AG20443 (cell line): ENCODE data around the gene APLP2.
"Not testable (repeated sequence)": the region's sequence is repeated elsewhere in the genome, so short reads cannot be mapped to it uniquely, and the experiment has no call there.

Experiments used
- DNase-seq: peaks from one replicate; pipeline ENCODE4 v3.0.0; 2012; ENCODE audit warnings: low spot score, mixed read lengths

The APLP2 gene

DNA sequence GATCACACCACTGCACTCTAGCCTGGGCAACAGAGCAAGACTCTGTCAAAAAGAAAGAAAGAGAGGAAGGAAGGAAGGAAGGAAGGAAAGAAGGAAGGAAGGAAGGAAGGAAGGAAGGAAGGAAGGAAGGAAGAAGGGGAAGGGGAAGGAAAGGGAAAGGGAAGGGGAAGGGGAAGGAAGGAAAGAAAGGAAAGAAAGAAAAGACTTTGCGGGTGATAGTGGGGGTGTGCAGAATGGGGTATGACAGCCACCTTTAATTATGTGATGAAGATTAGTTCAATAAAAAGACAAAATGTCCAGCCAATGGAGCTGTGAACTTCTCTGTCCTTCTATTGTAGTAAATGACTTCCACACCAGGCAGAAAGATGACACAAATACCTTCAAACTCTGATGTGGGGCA lies 8.7 kb upstream of the APLP2 start:
- DNase-seq = no peak

DNA sequence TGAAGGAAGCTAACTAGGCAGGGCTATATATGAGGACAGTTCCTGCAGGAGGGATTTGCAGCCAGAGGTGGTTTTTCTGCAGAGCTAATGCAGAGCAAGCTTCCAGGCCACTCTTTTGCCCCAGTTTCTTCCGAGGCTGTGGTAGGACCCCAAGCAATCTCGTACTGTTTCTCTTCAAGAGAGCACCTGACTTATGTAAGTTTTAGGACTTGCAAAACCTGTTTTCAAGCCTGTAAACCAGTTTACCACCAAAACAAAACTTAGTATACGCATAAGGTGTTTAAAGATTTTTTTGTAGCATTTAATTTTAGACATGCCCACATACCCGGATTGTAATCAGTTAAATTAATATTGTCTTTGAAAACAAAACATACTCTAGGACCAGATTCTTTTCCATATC lies 7.7 kb upstream of the APLP2 start:
- DNase-seq = no peak

DNA sequence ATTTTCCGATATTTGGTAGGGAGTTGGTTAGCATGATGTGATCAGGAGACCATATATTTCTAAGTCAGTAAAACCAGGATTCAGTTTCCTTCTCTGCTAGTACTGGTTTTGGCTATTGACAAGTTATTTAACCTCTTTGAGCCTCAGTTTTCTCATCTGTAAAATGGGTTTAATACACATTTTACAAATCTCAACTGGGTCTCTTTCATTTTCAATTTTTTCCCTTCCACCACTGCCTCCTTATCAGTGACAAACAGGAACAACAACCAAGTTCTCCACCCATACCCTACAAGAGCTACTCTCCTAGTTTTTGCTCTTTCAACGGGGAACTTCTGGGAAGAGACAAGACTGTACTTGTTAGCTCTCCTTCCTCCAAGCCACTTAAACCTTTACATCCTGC lies 6.2 kb upstream of the APLP2 start:
- DNase-seq = no peak

DNA sequence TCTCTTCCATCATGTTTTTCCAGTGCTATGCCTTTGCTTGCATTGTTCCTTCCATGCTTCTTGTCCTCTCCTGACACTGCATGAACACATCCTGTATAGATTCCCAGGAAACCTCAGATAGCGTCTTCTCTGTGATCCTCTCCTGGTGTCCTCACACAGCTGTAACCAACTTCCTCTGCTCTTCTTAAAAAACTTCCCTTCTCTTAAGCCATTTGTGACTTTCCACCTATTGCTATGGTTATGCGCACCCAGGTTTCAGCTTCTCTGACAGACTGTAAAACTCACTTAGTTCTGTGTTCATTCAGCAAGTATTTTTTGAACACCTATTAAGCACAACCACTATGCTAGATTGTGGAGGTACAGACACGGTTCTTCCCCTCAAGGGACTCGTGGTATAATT lies 5.1 kb upstream of the APLP2 start:
- DNase-seq = no peak

DNA sequence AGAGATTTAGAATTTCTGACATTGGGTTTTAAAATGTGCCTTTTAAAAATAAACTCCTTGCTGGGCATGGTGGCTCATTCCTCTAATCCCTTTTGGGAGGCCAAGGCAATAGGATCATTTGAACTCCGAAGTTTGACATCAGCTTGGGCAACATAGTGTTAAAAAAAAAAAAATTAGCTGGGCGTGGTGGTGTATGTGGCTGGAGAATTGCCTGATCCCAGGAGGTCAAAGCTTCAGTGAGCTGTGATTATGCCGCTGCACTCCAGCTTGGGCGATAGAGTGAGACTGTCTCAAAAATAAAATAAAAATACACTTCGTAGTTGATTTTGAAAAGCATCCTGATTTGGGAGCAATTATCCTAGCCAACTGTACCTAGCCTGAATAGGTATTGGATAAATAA lies 3.4 kb upstream of the APLP2 start:
- DNase-seq = no peak

DNA sequence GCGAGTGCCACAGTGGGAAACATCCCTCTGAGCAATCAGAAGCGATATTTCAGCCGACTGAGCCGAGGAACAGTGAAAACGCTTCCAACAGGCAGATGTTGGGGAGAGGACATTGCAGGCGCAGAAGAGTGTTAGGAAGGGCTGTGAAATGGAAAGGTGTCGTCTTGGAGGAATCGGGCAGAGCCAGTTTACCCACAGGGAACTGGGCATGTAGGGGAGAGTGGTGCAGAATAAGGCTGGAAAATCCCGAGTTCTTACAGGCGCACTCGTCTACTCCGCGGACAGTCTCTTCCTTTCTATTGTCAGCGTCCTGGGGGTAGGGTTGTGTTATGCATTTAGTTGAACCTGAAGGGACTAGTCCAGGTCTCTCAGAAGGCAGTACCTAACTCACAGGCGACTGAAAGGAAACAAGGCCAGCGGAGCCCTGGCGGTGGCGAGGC lies 1.1 kb upstream of the APLP2 start:
- no peak for DNase-seq

DNA sequence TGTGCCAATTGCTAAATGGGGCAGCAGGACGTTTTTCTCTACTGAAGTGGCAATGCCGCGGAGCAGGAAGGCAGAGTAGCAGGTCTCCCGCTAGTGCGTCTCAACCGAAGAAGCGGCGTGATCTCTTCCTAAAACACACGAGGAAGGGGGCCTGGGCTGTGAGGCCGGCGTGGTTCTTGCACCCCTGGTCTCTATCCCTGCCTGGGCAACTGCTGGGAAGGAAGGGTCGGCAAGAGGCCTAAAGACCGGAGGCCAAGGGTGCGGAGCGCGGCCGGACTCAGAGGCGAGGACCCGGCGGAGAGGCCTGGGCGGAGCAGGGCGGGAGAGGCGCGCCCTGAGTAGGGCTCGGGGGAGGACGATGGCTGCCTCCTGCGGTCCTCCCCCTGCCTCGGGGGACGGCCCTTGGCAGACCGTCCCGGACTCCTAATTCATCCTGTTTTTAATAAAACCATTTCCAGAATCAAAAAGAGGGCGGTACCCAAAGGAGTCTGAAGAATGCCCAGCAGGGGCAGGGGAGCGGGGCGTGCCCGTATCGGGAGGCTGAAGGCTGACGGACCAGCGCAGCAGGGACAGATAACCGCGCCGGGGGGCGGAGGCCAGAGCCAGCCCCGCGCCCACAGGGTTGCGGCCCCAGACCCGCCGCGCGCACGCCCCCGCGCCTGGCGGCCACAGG lies 572 bp upstream of the APLP2 start:
- DNase-seq = peak; percentile 89

DNA sequence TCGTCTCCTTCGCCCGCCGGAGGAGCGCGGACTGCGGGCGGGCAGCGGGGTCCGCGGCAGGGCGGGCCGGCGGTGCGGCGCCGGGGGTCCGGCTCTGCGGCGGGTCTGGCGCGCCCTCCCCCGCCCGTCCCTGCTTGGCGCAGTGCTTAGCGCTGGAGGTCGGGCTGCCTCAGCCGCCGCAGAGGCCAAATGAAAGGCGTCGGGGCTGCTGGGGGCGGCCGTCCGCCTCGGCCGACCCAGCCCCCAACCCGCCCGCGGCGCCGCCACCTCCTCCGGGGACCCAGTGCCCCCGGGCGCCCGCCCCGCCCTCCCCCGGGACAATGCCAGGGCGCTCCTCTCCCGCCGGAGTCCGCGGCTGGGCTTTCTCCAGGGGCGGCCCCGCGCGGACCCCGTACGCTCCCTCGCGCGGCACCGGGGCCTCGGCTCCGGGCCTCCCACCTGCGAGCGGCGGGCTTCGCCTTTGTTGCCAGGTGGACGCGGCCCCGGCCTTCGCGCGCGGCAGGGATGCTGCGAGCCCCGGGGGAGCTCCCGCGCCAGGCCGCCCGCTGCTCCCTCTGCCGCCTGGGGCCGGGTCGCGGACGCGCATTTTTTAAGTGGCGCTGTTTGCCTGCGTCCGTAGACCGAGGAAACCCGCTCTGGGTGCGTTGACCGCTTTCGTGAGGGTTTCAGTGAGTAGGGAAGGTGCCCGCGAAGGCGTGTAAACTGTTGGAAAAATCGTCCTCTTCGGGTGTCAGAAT lies 583 bp downstream of the APLP2 start:
- peak; percentile 57 for DNase-seq

DNA sequence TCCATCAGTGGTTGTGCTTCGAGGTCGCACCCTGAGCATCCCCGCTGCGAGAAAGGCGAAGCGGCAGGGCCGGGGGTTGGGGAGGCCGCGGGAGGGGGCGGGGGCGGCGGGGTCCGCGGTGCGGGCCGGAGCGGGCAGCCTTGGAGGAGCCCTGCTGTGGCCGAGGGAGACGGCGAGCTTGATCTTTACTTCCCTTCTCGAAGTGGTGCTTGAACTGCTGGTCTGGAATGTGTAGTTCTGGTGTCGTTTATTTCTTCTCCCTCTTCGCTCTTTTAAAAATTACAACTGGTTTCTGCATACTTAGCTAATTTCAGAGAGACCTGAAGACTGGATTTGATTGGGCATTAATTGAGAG lies 1.1 kb downstream of the APLP2 start:
- DNase-seq = peak; percentile 40

DNA sequence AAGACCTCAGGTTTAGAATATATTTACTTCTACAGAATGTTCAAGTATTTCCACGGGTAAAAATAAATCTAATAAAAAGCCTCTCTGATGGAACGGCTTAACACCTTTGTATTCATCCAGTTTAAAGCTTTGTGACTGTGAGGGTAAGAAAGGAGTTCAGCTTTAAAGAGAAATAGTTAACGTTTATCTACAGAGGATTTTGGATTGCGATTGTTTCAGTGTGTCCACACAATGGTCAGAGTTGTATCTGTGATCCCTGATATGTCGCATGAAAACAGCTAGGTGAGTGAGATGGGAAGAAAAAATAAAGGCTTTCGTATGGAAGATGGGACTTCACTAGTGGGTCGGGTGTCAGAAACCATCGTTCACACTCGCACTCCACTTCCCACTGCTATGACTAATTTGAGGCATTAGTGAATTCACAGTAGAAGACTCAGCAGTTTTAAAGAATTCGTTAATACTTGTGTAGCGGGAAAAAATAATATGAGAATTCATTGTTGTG lies 1.6 kb downstream of the APLP2 start:
- peak; percentile 27 for DNase-seq

DNA sequence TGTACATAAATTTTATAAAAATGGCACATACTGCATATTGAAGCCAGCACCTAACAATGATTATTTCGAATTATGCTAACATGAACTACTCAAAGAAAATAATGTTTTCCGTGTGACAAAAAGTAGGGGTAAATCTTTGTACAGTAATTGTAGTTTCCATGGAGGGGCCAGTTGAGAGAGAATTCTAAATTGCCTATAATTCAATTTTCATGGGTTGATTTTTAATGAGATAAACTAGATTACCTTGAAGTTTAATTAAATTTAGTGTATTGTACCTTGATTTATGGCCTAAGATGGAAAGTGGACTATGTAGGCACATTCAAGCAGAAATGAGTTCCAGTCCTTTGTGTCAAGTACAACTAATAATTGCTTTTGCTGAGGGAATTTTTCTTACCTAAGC lies 5.0 kb downstream of the APLP2 start:
- no peak for DNase-seq

DNA sequence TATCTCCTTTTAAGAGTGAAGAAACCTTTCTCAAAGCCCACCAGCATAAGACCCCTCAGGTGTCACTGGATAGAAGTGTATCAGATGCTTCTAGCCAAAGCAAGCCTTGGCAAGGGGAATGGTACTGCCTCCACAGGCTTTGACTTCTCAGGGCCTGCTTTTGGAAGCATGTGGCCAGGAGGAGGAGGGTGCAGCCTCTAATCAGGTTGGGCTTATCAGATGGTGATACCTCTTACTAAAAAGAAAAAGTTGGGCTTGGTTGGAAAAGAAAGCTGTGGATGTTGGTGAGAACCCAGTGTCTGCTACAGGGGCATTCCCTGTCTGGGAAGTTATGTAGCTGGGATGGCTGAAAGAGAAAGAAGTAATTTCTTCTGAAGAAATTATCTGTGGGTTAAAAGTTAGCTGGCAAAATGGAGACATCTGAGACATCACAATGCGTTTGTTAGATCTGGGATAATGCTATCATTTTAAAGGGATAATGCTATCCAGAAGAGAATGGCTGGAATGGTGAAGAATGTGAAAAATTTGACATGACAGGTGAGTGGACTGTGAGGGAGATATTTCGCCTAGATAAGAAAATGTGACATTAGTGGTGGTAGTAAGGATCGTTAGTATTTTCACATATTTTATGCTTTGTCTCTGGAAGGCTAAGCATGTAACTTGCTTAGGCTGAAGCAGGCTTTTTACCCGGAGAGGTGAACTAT lies 7.2 kb downstream of the APLP2 start:
- no peak for DNase-seq

DNA sequence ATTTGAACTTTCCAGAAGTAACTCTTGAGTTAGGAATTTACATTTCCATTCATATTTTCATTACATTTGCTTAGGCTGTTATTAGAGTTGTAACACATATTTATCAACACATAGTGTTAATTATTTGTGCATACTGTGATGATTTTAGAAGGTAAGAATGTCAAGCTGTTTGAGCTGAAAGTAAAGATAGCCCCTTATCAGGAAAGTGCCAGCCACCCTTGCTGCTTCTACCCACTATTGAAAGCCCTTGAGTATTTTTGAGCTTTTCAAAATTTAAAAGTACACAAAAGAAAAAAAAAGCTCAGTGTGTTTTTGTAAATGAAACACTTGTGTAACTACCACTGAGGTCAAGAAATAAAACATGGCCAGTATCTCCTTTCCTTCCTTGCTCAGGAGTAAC lies 8.0 kb downstream of the APLP2 start:
- no peak for DNase-seq

DNA sequence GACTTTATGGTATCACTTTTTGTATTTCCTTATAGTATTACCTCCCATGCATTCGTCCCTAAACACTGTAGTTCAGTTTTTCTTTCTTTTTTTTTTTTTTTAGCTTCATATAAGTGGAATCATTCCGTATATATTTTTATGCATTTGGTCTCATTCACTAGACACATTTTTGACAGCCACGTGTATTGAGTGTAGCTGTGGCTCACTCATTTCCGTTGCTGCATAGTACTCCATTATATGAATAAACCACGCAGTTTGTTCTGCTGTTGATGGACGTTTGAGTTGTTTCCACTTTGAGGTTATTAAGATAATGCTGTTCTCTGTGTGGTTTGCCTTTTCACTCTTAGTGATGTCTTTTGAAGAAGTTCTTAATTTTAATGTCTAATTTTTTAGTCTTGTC lies 8.4 kb downstream of the APLP2 start:
- DNase-seq = no peak

DNA sequence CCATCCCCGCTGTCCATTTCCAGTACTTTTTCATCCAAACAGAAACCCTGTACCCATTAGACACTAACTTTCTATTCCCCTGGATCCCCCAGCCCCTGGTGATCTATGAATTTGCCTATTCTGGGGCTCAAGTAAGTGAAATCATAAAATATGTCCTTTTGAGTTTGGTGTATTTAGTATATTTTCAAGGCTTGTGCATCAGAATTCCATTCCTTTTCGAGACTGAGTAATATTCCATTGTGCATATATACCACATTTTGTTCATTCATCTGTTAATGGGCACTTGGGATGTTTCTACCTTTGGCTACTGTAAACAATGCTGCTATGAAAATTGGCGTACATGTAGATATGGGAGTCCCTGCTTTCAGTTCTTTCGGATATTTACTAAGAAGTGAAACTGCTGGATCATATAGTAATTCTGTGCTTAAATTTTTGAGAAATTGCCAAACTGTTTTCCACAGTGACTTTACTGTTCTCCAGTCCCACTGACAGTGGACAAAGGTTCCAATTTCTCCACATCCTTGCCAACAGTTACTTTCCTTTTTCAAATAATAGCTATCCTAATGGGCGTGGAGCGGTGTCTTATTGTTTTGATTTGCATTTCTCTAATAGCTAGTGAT lies 16.1 kb downstream of the APLP2 start:
- DNase-seq = no peak

DNA sequence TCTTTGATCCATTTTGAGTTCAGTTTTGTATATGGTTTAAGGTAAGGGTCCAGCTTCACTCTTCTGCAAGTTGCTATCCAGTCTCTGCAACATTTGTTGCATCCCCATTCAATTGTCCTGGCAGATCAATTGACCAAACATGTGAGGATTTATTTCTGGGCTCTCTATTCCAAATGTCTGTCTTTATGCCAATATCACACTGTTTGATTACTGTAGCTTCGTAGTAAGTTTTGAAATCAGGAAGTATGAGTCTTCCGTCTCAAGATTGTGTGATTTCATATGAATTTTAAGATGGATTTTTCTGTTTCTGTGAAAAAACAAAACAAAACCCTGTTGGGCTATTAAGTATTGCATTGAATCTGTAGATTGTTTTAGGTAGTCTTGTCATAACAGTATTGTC lies 17.0 kb downstream of the APLP2 start:
- DNase-seq = no peak

DNA sequence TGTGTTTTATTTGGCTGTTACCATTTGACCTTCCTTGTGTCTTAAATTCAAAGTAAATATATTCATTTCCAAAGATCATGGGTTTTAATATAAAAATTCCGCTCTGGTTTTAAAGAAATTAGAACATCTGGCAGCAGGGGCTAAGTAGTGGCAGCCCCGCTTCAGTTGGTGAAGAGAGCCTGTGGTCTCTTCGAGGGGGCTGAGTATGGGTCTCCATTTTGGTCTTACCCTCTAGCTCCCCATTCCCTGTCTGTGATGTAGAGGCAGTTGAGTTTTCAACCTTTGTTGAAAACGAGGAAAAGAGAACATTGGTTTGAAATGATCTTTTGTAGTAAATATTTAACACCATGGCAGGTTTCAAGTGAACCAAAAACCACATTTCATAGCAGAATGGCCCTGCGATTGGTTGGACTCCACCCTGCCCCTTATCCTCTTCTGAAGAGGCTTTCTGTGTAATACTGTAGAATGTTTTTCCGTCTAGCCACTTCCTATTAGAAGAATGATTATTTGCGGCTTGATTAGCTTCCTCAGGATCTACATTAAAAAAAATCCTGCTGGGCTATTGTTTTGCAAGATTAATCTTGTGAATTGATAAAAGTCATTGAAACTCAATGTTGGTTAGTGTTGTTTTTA lies 17.7 kb downstream of the APLP2 start:
- no peak for DNase-seq

DNA sequence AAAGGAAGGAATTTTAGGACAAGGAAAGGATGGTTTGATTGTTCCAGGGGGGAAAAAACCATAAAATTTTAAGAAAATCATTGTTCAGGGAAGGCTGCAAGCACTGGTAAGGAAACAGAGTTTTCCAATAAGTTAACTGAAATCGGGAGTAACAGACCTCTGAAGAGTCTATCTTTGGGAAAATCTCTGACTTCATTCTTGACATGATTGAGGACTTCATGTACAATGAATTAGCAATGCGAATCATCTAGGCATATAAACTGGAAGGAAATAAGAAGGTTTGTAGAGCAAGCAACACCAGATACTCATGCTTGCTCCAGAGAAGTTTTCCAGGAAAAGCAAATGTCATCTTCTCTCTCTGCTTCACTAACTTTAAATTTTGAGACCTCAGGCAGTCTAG lies 18.5 kb downstream of the APLP2 start:
- no peak for DNase-seq

DNA sequence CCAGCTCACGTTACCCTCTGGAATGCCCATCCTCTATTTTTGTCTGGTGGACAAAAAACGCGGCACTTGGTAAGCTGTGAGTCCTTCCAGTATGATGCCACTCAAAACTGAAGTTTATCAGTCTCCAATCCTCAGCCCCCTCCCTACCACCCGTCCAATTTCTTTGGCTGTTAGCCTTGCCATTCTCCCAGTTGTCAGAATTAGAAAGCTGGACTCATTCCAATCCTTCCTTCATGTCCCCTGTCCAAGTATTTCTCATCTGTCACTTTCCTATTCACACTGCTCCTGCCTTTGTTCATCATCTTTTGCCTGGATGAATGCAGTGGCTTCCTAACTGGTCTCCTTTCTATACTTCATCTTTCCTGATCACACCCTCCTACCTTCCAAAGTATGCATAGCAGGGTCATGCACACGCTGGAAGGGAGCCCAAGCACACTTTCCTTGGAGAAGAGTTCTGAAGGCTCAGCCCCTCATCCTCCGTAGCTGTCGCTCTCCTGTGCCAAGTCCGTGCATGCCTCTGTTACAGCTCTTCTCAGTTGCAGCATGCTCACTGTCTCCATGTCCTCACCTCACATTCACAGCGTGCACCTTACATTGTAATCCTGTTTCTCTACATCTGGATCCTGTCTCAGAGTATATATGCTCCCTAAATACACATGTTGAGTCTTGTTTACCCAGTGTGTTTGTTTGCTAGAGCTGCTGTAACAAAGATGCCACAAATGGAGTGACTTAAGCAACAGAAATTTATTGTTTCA lies 19.4 kb downstream of the APLP2 start:
- no peak for DNase-seq

DNA sequence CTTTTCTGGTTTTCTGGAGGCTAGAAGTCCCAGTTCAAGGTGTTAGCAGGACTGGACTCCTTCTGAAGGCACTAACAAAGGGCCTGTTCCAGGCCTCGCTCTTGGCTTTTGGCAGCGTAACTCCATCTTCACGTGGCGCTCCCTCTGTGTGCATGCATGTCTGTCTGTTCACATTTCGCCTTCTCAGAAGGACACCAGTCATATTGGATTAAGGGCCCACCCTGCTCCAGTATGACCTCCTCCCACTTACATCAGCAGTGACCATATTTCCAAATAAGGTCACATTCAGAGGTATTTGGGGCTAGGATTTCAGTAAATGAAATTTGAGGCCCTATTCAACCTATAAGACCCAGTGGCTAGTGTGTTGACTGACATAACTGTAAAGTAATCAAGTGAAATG lies 20.0 kb downstream of the APLP2 start:
- no peak for DNase-seq

DNA sequence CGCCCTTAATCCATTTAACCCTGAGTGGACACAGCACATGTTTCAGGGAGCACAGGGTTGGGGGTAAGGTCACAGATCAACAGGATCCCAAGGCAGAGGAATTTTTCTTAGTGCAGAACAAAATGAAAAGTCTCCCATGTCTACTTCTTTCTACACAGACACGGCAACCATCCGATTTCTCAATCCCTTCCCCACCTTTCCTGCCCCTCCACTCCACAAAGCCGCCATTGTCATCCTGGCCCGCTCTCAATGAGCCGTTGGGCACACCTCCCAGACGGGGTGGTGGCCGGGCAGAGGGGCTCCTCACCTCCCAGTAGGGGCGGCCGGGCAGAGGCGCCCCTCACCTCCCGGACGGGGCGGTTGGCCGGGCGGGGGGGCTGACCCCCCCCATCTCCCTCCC lies 20.8 kb downstream of the APLP2 start:
- DNase-seq = not testable (repeated sequence)

DNA sequence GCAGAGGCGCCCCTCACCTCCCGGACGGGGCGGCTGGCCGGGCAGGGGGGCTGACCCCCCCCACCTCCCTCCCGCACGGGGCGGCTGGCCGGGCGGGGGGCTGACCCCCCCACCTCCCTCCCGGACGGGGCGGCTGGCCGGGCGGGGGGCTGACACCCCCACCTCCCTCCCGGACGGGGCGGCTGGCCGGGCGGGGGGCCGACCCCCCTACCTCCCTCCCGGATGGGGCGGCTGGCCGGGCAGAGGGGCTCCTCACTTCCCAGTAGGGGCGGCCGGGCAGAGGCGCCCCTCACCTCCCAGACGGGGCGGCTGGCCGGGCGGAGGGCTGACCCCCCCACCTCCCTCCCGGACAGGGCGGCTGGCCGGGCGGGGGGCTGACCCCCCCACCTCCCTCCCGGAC lies 21.5 kb downstream of the APLP2 start:
- DNase-seq = not testable (repeated sequence)
